ENCODE data around the gene CD300A.

CD300A gene

DNA sequence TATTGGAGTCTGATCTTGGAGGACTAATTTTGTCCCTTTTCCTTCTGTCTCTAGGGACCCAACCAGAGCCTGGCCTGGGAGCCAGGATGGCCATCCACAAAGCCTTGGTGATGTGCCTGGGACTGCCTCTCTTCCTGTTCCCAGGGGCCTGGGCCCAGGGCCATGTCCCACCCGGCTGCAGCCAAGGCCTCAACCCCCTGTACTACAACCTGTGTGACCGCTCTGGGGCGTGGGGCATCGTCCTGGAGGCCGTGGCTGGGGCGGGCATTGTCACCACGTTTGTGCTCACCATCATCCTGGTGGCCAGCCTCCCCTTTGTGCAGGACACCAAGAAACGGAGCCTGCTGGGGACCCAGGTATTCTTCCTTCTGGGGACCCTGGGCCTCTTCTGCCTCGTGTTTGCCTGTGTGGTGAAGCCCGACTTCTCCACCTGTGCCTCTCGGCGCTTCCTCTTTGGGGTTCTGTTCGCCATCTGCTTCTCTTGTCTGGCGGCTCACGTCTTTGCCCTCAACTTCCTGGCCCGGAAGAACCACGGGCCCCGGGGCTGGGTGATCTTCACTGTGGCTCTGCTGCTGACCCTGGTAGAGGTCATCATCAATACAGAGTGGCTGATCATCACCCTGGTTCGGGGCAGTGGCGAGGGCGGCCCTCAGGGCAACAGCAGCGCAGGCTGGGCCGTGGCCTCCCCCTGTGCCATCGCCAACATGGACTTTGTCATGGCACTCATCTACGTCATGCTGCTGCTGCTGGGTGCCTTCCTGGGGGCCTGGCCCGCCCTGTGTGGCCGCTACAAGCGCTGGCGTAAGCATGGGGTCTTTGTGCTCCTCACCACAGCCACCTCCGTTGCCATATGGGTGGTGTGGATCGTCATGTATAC lies 26.5 kb upstream of the CD300A start:
- DNase-seq (ENCODE audit: low read depth): no peak

DNA sequence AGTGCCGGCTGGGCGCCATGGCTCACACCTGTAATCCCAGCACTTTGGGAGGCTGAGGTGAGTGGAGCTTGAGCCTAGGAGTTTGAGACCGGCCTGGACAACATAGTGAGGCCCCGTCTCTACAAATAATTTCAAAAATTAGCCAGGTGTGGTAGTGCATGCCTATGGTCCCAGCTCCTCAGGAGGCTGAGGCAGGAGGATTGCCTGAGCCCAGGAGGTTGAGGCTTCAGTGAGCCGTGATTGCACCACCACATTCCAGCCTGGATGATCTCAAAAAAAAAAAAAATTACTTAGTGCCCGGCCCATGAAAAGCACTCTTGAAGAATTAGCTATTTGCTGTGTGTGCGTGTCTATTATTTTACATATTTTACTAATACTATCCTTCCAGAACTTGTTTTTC lies 24.9 kb upstream of the CD300A start:
- no peak for DNase-seq (ENCODE audit: low read depth)

DNA sequence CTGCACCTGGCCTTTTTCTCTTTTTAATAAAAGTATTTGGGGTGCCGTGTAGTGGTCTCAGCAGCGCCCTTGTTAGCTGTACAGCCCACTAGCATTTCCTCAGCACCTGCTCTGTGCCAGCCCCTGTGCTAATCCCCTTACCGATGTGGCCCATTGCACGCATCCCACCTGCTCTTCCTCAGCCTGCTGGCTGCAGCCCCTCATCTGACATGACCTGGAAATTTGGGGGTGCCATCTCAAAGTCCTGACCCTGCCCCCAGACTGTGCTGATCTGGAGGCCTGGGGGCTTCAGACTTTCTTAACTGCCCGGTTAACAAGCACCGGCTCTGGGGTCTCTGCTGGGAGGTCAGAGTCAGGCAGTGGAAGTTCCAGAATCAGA lies 24.2 kb upstream of the CD300A start:
- no peak for DNase-seq (ENCODE audit: low read depth)

DNA sequence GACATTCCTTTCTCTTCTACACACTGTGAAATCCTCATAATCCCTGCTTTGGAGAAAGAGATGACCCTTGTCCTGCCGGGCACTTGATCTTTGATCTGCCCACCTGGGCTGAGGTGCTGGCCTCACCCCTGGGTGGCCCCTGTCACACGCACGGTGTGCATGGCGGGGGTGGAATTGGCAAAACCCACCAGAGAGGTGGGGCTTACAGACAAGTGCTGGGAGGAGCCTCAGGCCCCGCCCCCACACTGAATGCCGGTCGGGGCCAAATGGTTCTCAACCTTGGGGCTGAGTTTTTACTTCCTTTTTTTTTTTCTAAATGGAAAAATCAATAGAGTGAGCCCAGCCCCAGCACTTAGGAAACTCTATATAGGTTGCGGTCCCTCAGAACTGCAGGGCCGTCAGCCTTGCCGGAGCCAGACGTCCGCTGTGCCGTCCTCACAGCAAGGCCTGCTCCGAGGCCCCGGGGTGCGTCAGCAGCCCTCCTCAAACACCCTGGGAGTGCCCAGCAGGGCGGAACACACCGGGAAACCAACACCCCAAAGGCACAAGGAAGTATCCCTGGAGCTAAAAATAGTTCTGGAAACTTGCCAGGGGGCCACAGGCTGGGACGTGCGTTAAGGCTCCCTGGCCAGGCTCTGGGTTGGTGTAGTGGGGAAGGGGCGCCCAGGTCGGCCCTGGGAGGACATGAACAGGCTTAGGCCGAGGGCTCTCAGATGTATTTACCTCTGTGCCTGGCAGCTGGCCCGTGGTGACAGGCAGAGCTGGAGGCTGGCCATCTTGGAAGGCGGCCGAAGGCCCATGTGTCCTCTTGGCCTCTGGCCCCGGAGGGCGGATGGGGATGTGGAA lies 23.5 kb upstream of the CD300A start:
- no peak for DNase-seq (ENCODE audit: low read depth)

DNA sequence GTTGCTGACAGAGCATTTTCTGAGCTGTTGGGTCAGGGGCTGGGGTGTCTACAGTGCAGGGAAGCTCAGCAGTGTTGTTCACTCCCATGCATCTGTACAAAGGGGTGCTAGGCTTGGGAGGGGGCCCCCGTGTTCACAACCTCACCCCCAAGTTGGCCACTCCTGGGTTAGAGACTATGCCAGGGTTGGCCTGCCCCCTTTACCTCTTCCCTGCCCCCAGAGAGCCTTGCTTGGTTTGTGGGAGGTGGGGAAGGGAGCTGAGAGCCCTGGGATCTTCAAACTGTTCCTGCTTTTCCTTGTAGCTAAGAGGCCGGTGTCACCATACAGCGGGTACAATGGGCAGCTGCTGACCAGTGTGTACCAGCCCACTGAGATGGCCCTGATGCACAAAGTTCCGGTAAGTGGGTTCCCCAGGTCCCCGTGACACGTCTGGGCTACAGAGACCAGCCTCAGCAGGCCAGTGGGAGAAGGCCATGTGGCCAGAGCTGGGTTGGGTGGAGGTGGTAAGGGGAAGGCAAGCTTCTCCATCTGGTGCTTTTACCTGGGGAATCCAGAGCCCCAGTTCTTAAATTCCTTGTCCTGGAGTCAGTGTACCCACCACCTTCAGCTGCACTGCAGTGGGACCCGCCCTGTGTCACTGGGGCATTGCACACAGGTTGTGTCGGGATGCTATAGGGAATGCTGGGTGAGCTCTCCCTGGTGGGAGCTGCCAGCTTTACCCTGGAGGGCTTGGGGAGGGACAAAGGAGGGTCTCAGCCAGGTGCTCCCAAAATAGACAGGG lies 22.7 kb upstream of the CD300A start:
- no peak for DNase-seq (ENCODE audit: low read depth)

DNA sequence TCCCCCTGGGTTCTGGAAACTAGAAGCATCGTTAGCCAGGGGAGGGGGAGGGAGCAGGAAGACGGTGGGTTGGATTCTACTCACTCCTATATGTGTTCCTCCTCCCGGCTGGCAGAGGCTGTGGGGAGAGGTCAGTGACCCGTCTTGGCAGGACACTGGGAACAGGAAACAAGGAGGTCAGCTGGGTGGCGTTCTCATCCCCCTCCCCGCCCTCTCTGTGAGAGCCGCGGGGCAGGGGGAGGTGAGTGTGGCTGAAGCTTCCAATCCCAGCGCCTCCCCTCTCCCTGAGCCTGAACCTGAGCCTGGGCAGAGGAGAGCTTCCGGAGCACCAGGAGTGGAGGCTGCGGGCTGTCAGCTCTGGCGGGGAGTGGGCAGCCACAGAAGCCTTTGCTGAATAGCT lies 22.0 kb upstream of the CD300A start:
- DNase-seq (ENCODE audit: low read depth): no peak

DNA sequence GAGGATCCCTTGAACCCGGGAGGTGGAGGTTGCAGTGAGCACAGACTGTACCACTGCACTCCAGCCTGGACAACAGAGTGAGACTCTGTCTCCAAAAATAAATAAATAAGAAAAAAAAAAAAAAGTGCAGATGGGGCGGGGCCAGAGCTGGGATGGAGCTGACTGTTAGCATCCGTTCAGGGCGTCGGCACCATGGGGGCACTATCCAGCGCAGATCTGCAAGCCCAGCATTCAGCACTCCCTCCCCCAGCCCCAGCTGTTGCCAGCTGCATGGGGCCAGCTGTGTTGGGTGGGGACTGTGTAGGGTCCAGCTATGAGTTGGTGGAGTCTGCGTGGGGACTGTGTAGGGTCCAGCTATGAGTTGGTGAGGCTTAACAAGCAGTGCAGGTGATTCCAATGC lies 21.3 kb upstream of the CD300A start:
- no peak for DNase-seq (ENCODE audit: low read depth)

DNA sequence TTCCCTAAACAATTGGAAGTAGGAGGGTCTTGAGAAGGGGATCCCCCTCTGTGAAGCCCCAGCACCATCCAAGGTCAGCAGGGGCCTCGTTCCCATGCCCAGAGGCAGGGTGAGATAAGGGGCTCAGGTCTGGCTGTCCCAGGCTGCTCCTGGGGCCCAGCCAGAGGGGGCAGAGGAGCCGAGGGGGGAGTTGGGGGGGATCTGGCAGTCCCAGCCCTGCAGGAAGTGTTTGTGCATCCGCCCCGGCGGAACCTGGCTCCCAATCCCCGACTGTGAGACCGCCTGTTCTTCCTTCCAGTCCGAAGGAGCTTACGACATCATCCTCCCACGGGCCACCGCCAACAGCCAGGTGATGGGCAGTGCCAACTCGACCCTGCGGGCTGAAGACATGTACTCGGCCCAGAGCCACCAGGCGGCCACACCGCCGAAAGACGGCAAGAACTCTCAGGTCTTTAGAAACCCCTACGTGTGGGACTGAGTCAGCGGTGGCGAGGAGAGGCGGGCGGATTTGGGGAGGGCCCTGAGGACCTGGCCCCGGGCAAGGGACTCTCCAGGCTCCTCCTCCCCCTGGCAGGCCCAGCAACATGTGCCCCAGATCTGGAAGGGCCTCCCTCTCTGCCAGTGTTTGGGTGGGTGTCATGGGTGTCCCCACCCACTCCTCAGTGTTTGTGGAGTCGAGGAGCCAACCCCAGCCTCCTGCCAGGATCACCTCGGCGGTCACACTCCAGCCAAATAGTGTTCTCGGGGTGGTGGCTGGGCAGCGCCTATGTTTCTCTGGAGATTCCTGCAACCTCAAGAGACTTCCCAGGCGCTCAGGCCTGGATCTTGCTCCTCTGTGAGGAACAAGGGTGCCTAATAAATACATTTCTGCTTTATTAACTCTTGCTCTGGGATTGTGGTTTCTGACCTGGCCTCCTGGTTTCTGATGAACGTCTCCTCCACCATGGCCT lies 19.6 kb upstream of the CD300A start:
- DNase-seq (ENCODE audit: low read depth): no peak

DNA sequence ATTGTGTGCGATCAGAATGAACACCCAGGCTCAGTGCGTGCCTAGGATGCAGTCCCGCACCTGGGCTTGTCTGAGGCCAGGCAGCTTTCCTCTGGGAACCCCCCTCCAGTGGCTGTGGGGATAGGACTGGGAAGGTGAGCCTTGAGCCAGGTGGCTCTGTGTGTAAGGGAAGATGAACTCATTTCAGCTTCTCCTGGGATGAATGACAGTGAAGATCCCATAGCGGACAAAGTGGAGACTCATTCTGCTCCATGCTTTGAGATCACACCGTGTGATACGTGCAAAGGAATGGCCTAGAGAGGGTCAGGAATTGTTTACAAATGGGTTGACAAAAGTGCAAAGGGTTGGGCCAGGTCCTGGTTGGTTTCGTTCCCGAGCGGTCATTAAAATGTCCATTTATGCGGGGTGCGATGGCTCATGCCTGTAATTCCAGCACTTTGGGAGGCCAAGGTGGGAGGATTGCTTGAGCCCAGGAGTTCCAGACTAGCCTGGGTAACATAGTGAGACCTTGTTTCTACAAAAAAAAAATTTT lies 18.7 kb upstream of the CD300A start:
- DNase-seq (ENCODE audit: low read depth): no peak

DNA sequence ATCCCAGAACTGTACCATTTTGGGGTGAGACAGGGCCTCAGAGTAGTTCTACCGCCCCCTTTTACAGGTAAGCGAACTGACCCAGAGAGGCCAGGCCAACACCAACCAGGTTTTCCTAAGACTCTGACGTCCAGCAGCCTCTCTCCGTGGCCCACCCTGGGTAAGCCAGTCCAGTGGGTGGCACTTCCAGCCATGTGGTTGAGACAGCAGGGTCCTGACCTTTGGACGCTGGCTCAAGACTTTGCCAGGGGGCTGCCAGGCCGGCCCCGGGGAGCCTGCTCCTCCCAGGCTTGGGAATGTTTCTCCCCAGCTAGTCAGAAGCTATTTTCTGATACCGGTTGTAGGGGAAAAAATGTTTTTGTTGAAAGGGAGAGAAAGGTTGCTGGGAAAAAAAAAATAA lies 17.7 kb upstream of the CD300A start:
- no peak for DNase-seq (ENCODE audit: low read depth)

DNA sequence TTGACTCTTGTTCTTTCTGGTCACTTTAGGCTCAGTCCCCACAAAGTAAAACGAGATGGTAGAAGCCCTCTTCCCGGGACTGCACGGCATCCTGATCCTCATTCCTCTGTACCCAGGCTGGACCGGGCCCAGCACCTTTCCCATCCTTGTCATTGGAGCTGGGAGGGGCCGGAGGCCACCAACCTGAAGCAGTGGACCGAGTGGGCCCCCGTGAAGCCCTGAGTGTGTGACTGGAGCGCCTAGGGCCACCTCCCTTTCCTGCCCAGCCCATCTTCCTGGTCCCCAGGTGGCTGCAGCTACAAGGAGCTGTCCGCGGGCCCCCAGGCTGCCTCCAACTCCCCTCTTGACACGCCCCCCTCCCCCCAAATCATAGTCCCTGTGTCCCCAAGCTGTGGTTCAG lies 17.1 kb upstream of the CD300A start:
- no peak for DNase-seq (ENCODE audit: low read depth)

DNA sequence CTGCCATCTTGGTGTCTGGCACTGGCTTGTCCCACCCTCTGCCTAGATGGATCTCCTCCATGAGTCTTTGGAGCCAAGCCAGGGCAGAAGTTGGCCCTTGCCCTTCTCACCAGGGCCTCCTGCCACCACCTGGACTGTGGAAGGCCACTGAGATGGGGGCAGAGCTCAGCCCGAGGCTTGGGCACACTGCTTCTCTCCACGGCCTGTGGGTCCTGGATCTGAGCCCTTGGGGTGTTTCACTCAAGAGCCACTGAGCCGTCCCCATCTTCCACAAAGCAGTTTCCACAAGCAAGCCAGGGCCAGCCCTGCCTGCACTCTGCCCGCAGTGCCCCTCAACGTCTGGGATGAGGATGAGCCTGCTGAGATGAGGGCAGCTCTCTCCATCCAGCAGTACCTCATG lies 16.7 kb upstream of the CD300A start:
- no peak for DNase-seq (ENCODE audit: low read depth)

DNA sequence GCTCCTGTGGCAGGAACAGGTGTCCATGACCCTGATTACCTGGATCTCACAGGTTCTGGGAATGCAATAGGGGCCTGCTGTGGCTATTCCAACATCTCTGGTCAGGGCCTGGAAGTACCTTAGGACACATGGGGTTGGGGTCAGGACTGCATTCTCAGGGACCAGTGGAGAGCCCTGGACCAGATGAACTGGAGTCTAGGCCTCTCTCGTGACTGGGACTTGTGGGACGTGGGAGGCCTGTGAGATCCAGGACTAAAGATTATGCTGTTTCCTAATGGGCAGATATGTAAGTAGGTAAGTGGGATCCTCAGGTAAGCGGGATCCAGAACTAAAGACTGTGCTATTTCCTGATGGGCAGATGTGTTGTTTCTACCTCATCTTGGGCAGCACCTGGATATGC lies 16.2 kb upstream of the CD300A start:
- no peak for DNase-seq (ENCODE audit: low read depth)

DNA sequence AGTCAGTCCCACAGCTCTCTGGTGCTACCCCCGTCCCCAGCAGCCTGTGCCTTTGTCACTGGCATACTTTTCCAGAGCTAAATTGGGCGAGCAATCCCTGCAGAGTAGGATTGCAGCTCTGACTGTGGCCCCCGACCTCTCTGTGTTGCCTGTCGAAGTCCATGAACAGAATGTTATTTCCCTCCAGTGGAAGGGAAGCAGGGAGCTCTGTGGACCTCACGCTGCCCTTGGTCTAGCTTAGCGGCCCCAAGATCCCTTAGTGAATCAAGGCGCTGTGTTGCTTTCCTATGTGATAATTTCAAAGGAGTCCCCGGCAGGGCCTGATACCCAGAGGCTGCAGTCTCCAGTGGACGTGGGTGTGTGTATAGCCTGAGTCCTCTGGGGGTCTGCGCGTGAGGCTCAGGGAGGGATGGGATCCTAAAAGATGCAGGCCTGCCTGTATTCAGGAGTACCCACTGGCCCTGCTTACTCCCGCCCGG lies 15.5 kb upstream of the CD300A start:
- no peak for DNase-seq (ENCODE audit: low read depth)

DNA sequence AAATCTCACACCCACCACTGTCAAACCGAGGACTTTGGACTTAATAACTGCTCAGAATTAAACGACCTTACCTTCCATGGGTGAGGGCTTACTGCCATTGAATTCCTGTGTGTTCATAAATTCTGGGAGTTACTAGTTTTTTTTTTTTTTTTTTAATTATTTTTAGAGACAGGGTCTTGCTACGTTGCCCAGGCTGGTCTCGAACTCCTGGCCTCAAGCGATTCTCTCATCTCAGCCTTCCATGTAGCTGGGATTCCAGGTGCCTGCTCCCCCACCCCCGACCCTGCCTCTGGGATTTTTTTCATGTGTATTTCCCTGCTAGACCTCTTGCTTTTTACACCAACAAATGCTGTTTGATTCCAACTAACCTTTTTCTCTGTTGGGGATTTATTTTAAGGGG lies 14.9 kb upstream of the CD300A start:
- no peak for DNase-seq (ENCODE audit: low read depth)

DNA sequence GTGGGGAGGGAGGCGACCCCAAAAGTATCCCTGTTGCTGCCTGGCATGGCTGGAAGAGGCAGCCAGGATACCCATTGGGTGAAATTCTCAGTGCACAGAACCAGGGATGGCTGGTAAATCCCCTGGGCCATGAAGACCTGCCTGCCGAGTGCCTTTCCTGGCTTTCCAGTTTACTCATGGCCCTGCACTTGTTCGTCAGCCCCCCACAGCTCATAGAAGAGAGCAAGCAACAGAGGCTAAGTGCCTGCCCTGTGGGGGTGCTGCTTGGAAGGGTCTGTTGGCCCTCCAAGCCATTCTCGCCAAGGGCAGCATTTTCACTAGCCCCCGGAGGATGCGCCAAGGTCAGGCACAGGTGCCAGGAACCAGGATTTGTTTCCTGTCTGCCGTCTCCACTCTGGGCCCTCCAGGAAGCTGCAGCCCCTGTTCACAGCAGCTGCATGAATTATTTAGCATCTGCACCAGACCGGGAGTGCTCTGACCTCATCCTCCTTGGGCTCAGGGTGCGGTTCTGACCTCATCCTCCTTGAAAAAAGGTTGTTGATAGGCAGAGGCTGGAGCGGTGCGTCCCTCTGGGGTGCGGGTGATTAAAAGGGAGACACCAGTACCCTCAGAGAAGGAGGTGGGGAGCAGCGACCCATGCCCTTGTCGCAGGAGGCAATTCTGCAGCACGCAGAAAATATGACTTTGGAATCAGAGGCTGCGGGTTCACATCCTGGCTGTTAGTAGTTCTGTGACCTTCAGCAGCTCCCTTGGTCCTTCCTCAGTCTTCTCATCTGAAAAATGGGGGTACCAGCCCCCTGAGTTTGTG lies 14.2 kb upstream of the CD300A start:
- no peak for DNase-seq (ENCODE audit: low read depth)

DNA sequence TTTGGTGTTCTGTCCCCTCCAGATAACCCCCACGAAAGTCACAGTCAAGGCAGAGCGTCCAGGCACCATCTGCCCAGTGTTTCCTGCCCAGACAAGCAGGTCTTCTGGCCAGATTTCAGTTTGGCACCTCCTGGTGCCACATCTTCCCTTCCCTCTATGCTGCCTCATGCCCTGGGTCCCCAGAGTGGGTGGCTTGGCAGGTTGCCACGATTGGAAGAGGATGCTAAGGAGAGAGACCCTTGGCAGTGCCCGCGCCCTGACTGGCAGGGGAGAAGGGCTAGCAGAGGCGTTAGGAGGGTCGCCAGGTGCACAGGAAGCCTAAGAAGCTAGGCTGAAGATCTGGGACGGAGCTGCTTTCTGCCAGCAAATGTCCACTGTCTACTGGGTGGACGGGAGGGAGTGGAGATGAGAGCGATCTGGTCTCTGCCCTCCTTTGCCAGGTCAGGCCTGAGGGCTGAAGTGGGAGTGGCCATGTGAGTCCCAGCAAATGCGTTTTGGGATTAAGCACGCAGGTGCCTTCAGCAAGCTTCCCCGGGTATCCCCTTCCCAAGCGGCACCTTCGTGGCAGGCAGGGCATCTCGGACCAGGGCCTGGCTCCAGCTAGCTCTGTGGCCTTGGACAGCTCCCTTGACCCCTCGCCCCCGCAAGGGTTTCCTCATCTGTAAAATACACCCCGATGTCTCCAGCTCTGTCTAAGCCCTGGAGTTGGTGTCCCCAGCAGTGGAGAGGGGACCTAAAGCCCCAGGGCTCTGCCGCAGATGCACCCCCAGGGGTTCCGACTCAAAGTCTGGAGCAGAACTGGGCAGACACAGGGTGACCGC lies 13.4 kb upstream of the CD300A start:
- DNase-seq (ENCODE audit: low read depth): no peak

DNA sequence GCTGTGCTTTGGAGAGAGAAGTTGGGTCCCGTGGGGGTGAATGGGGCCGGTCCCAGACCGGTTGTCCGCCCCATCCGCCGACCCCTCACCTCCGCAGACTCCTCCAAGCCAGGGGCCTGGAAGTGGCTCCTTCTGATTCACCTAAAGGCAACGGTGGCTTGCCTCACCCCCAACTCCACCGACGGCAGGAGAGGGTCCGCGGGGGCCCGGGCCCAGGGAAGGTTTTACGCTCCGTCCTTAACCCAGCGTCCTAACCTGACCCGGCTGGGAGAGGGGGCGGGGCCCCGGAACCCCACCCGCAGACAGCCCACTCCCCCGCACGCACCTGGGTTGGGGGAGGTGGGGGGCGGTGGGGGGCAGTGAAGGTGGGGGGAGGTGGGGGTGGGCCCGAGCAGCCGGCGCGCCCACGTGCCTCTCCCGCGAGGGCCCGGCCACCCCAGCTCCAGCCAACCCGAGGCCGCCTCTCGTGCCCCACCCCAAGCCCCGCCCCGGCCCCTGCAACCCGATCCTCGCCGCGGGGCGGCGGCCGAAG lies 12.7 kb upstream of the CD300A start:
- DNase-seq (ENCODE audit: low read depth): no peak
